ENCODE results near the gene ZNF629.
A peak's percentile ranks its signal among the peaks of the same experiment; 100 is the strongest.

ZNF629 gene

DNA sequence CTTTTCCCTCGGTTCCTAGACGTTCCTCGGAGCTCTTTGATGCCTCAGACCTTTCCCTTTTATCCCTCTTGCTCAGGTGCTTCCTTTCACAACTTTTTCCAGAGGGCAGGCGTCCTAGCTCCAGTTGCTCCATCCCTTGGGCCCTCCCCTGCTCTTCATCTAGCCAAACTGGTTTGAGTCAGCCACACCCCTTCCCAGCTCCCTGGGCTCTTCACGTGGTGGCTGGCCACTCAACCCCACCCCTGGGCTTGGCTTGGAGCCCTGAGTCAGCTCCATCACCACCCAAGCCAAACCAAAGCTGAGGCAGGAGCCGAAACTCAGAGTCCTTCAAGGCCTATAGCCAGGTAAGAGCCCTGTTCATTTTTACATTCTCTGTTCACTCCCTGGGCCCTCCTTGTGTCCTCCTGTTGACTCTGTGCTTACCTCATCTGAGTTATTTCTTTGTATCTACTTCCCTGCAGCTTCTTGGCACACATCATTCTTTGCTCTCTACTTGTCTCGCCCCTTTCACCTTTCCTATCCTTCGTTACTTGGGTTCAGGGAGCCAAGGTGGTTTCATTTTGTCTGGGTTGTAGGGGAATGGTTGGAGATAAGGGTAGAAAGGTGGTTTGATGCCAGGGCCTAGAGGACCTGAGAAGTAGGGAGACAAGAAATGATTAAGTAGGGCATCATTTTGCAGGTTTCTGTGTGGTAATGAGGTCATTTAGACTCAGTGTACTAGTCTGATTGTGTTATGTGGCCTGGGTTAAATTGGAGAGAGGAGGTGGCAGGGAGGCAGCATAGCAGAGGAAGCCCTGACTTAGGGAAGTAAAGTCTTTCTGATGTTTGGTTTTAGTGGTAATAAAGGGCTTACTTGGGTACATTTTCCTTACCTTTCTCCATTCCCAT lies 46.4 kb downstream of the ZNF629 start:
- DNase-seq = peak; percentile 80 to 88
- TF ChIP-seq POLR2A (IDR thresholded peaks at IDR 0.05; ENCODE audit: low read length) (no peak), GATA1 (IDR thresholded peaks at IDR 0.05; ENCODE audit: low read depth, low read length) (no peak)

DNA sequence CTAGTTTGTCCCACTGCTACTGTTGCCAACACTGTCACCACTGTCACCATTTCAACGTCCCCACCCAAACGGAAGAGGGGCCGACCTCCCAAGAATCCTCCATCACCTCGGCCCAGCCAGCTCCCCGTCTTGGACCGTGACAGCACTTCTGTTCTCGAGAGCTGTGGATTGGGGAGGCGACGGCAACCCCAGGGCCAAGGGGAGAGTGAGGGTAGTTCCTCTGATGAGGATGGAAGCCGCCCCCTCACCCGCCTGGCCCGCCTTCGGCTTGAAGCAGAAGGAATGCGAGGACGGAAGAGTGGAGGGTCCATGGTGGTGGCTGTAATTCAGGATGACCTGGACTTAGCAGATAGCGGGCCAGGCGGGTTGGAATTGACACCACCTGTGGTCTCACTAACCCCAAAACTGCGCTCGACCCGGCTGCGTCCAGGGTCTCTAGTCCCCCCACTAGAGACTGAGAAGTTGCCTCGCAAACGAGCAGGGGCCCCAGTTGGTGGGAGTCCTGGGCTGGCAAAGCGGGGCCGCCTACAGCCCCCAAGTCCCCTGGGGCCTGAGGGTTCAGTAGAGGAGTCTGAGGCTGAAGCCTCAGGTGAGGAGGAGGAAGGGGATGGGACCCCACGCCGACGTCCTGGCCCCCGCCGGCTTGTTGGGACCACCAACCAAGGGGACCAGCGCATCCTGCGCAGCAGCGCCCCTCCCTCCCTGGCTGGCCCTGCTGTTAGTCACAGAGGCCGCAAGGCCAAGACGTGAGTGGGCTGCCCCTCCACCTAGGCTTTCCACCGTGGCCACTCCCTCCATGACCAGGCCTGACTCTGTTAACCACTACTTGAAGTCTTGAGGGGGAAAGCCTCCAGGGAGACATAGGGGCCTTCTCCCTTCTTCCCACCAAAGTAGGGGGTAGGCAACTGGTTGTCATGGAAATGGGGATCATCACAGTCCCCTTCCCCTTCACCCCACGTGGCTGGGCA lies 47.7 kb downstream of the ZNF629 start:
- DNase-seq = no peak
- no peak for TF ChIP-seq GATA1 (IDR thresholded peaks at IDR 0.05; ENCODE audit: low read depth, low read length)

DNA sequence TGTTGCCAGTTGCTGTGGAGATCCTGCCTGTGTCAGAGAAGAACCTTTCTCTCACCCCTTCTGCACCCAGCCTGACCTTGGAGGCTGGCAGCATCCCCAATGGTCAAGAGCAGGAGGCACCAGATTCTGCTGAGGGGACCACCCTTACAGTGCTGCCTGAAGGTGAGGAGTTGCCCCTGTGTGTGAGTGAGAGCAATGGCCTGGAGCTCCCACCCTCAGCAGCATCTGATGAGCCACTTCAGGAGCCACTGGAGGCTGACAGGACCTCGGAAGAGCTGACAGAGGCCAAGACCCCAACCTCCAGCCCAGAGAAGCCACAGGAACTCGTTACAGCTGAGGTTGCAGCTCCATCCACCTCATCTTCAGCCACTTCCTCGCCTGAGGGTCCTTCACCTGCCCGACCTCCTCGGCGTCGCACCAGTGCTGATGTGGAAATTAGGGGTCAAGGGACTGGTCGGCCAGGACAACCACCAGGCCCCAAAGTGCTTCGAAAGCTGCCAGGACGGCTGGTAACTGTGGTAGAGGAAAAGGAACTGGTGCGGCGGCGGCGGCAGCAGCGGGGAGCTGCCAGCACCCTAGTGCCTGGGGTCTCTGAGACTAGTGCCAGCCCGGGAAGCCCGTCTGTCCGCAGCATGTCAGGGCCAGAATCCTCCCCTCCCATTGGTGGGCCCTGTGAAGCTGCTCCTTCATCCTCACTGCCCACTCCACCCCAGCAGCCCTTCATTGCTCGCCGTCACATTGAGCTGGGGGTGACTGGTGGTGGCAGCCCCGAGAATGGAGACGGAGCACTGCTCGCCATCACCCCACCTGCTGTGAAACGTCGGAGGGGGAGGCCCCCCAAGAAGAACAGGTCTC lies 49.0 kb downstream of the ZNF629 start:
- no peak for TF ChIP-seq GATA1 (IDR thresholded peaks at IDR 0.05; ENCODE audit: low read depth, low read length)
- TF ChIP-seq POLR2A (IDR thresholded peaks at IDR 0.05; ENCODE audit: low read length) = no peak
- DNase-seq = no peak

DNA sequence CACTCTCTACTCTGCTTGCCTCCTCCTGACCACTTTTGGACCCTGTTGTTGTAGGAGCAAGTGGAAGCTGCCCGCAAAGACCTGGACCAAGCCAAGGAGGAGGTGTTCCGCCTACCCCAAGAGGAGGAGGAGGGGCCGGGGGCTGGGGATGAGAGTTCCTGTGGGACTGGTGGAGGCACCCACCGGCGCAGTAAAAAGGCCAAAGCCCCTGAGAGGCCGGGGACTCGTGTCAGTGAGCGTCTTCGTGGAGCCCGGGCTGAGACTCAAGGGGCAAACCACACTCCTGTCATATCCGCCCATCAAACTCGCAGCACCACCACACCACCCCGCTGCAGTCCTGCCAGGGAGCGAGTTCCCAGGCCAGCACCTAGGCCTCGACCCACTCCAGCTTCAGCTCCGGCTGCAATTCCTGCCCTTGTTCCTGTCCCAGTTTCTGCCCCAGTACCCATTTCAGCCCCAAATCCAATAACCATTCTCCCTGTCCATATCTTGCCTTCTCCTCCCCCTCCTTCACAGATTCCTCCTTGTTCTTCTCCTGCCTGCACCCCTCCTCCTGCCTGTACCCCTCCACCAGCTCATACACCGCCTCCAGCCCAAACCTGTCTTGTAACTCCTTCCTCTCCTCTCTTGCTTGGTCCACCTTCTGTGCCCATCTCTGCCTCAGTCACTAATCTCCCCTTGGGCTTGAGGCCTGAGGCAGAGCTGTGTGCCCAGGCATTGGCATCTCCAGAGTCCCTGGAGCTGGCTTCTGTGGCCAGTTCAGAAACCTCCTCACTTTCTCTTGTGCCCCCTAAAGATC lies 49.8 kb downstream of the ZNF629 start:
- DNase-seq = no peak
- TF ChIP-seq GATA1 (IDR thresholded peaks at IDR 0.05; ENCODE audit: low read depth, low read length) = no peak
- no peak for TF ChIP-seq POLR2A (IDR thresholded peaks at IDR 0.05; ENCODE audit: low read length)

DNA sequence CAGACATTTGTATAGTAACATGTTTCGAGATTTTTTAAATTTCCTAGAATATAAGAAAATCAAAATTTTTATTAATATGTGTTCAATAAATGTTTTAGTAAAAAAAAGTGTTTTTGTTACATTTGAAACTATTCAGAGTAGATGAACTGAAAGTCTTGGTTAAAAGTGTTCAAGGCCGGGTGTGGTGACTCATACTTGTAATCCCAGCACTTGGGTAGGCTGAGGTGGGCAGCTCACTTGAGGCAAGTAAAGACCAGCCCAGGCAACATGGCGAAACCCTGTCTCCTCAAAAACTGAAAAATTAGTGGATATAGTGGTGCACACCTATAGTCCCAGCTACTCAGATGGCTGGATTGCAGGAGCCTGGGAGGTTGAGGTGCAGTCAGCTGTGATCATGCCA lies 55.6 kb downstream of the ZNF629 start:
- TF ChIP-seq POLR2A (IDR thresholded peaks at IDR 0.05; ENCODE audit: low read length) = no peak
- no peak for DNase-seq

DNA sequence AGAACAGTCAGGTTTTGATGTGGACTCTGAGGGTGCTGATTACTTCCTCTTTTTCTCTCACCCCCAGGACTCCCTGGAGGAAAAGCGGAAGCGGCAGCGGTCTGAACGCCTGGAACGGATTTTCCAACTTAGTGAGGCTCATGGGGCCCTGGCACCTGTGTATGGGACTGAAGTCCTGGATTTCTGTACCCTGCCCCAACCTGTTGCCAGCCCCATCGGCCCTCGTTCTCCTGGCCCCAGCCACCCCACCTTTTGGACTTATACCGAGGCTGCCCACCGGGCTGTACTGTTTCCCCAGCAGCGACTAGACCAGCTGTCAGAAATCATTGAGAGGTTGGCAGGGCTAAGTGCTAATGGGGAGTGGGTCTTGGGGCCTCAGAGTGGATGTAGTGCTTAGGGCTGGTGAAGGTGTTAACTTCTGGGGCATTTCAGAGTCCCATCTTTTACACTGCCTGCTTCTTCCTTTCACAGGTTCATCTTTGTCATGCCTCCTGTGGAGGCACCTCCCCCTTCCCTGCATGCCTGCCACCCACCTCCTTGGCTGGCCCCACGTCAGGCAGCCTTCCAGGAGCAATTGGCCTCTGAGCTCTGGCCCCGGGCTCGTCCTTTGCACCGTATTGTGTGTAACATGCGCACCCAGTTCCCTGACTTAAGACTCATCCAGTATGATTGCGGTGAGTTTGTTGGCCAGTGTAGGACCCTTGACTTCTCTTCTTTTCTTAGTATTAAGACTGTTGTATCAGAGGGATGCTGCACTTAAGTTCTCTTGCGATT lies 57.9 kb downstream of the ZNF629 start:
- no peak for DNase-seq
- TF ChIP-seq POLR2A (IDR thresholded peaks at IDR 0.05; ENCODE audit: low read length) (no peak), GATA1 (IDR thresholded peaks at IDR 0.05; ENCODE audit: low read depth, low read length) (no peak)
